Vagina (tissue), 2 donors: ENCODE results near the gene CCNE1.

ENCODE experiments used
- CTCF ChIP-seq, 3 experiments: fragments of 450-650 bp in 2 of 3; fragments of 200-600 bp in 1 of 3; sonication (generic) in 1 of 3; IDR thresholded peaks; one replicate each; pipeline ENCODE4 v1.5.1; 2017 to 2019; ENCODE audit warnings: antibody characterized with exemption in 3 of 3, mild to moderate bottlenecking in 2 of 3, moderate library complexity in 2 of 3
- POLR2AphosphoS5 ChIP-seq, 2 donors: sonication (generic); formaldehyde crosslinking; IDR thresholded peaks; one replicate each; pipeline ENCODE4 v1.9.0; 2017; ENCODE audit warnings: antibody characterized with exemption in 2 of 2, mild to moderate bottlenecking in 2 of 2, low read depth in 1 of 2; ENCODE audit not compliant: insufficient read depth in 1 of 2

DNA sequence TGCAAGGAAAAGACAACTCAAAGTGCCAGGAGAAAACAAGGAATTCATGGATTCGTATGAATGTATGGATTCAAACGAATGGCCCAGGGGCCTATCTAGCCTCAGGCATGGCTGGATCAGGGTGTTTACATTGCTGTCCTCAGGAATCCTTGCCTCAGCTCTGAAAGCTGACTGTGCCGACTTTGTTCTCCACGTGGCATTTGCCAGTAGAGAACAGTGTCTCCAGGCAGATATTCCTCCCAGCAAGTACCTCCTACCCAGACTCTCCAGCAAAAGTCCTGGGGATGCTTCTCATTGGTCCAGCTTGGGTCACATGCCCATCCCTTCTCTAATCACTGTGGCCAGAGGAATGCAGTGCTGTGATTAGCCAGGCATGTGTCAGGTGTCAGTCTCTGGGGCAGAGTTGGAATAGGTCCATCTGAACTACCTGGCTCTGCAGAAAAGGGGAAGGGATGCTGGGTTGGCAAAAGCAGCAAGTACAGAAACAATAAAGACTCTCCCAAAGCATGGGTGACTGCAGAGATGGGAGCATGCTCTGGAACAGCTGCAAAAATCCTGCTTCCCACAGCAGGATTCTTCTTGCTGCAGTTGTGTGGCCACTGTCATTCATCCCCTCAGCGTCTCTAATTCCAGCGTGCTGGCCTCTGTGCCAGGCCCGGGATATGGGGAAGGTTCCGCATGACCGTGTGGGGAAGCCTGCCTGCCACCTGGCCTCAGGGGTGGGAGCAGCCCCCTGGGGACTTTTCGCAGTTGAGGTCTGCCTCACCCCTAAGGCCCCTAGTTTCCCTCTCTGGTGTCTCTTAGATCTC is 30.0 kb downstream of the CCNE1 start:
- TF ChIP-seq POLR2AphosphoS5 (IDR thresholded peaks at IDR 0.05; ENCODE audit: insufficient read depth in 1 of 2, low read depth in 1 of 2) (no peak), CTCF (IDR thresholded peaks at IDR 0.05) (no peak)
